CD4-positive, alpha-beta T cell treated with Interleukin-6 at 100 ng/mL for 8 hours (primary cell): ENCODE results near the gene SPAST.
"Not testable (repeated sequence)": the region's sequence is repeated elsewhere in the genome, so short reads cannot be mapped to it uniquely, and the experiment has no call there.

Source experiments
- DNase-seq: peaks from one replicate; pipeline ENCODE4 v3.0.0-alpha.2; 2020; ENCODE audit warnings: mixed read lengths, low spot score

The SPAST gene, protein sequence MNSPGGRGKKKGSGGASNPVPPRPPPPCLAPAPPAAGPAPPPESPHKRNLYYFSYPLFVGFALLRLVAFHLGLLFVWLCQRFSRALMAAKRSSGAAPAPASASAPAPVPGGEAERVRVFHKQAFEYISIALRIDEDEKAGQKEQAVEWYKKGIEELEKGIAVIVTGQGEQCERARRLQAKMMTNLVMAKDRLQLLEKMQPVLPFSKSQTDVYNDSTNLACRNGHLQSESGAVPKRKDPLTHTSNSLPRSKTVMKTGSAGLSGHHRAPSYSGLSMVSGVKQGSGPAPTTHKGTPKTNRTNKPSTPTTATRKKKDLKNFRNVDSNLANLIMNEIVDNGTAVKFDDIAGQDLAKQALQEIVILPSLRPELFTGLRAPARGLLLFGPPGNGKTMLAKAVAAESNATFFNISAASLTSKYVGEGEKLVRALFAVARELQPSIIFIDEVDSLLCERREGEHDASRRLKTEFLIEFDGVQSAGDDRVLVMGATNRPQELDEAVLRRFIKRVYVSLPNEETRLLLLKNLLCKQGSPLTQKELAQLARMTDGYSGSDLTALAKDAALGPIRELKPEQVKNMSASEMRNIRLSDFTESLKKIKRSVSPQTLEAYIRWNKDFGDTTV

DNA sequence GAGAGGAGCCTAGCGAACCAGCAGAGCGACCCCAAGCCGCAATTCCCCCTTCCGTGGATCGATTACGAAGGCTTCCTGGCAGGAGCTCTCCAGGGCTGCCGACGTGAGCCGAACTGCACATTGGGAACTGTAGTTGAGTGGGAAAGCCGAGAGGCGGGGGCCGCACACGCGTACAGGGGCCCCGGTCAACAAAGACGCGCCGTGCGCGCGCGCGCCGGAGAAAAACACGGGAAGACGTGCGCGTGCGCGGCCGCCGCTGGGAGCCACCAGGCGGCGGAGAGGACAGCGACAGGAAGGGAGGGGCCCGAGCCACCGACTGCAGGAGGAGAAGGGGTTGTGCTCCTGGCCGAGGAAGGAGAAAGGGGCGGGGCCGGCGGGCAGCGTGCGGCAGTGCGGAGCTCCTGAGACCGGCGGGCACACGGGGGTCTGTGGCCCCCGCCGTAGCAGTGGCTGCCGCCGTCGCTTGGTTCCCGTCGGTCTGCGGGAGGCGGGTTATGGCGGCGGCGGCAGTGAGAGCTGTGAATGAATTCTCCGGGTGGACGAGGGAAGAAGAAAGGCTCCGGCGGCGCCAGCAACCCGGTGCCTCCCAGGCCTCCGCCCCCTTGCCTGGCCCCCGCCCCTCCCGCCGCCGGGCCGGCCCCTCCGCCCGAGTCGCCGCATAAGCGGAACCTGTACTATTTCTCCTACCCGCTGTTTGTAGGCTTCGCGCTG lies at the start of gene SPAST:
SPAST (plus strand) TSS at position 247 of the 711 bp plus-strand sequence; CDS start at position 523, 276 bp downstream.
- peak; percentile 97 for DNase-seq

DNA sequence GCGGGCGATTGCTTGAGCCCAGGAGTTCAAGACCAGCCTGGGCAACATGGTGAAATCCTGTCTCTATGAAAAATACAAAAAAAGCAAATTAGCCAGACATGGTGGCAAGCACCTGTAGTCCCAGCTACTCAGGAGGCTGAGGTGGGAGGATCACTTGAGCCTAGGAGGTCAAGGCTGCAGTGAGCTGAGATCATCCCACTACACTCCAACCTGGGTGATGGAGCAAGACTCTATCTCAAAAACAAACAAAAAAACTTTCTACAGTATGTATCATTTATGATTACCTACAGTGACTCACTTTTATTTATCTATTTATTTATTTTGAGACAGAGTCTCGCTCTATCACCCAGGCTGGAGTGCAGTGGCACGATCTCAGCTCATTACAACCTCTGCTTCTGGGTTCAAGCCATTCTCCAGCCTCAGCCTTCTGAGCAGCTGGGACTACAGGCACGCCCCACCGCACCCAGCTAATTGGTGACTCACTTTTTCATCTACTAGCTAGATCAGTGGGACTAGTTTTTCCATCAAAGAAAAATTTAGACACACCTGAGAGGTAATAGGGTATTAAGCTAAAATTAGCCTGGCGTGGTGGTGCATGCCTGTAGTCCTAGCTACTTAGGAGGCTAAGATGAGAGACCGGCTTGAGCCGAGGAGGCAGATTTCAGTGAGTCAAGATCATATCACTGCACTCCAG lies 44.4 kb upstream of the SPAST start:
- not testable (repeated sequence) for DNase-seq

DNA sequence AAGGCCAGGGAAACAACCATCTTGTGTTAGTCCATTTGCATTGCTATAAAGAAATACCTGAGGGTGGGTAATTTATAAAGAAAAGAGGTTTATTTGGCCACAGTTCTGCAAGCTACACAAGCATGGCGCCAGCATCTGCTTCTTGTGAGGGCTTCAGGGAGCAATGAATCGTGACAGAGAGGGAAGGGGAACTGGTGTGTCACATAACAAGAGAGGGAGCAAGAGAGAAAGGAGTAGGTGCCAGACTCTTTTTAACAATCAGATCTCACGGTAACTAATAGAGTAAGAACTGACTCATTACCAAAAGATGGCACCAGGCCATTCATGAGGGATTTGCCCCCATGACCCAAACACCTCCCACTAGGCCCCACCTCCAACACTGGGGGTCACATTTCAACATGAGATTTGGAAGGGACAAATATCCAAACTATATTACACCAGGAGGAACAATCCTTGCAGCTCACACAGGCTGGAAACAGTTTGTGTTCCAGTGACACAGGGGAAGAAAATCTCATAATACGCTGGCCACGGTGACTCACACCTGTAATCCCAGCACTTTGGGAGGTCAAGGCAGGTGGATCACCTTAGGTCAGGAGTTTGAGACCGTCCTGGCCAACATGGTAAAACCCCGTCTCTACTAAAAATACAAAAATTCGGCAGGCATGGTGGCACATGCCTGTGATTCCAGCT lies 29.0 kb upstream of the SPAST start:
- DNase-seq = not testable (repeated sequence)

DNA sequence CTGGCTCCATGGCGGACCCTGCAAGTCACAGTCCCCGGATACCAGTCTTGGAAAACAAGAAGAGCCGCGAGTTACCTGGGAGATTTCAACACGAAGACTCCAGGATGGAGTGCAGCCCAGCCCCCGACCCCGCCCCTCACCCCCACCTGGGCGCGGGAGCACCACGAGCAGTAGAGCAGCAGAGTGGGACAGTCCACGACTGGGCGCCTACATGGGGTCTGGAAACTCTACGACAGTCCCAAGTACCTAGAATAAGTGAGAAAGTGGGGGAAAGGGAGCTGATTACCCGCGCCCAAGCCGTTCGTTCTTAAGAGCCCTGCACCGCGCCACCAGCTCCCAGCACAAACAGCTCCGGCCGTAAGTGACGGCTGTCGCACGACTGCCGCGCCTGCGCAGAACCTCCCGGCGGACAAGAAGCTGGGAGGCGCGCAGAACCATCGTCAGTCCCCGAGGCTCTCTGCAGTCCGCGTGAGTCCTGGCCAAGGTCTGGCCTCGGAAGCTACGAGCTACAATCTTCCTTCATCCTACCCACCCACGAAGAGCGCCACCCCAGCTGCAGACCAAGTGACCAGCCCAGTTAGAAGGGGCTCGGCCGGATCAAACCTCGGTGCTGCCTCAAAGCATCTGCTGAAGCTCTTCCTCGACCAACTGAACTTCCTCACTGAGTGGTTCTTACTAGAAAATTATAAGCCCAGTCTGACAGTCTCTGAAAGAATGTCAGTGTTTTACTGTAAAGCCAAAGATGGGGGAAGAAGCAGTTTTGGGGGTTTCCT lies 23.7 kb upstream of the SPAST start, which contains the start of gene DPY30:
DPY30 (minus strand) TSS at position 359 of the 773 bp plus-strand sequence; CDS start at position 10, 349 bp downstream.
- peak; percentile 90 for DNase-seq

DNA sequence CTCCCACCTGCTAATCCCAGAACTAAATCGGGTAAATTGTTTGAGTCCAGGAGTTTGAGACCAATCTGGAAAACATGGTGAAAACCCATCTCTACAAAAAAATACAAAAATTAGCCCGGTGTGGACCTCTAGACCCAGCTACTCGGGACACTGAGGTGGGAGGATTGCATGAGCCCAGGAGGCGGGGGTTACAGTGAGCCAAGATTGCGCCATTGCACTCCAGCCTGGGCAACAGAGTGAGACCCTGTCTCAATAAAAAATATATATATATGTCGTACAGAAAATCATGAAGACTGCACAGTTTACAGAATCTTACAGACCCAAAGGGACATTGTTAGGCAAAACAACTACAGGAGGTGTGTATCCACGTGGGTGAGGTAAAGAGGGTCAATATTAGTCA lies 19.8 kb upstream of the SPAST start:
- no peak for DNase-seq

DNA sequence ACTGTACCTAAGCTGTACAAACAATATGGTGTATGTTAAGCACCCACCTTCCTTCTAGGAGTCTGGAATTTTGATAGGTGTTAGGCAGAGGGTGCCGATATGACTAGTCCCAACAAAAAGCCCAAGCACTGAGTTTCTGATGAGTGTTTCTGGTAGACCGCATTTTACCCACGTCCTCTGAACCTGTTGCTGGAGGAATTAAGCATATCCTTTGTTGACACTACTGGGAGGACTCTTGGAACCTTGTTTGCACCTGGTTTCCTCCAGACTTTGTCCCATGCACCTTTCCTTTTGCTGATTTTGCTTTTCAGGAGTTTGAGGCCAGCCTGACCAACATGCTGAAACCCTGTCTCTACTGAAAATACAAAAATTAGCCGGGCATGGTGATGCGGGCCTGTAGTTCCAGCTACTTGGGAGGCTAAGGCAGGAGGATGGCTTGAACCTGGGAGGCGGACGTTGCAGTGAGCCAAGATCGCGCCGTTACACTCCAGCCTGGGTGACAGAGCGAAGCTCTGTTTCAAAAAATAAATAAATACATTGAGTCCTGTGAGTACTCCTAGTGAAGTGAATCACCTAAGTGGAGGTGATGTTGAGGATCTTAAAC lies 11.4 kb upstream of the SPAST start:
- DNase-seq = no peak

DNA sequence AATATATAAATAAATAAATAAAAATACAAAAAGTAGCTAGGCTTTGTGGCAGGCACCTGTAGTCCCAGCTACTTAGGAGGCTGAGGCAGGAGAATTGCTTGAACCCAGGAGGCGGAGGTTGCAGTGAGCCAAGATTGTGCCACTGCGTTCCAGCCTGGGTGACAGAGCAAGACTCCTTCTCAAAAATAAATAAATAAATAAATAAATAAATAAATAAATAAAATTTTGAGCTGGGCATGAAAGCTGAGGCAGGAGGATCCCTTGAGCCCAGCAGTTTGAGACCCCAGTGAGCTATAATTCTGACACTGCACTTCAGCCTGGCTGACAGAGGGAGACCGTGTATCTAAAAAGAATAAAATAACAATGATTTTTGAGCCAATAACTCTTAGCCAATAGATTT lies 8.8 kb upstream of the SPAST start:
- not testable (repeated sequence) for DNase-seq

DNA sequence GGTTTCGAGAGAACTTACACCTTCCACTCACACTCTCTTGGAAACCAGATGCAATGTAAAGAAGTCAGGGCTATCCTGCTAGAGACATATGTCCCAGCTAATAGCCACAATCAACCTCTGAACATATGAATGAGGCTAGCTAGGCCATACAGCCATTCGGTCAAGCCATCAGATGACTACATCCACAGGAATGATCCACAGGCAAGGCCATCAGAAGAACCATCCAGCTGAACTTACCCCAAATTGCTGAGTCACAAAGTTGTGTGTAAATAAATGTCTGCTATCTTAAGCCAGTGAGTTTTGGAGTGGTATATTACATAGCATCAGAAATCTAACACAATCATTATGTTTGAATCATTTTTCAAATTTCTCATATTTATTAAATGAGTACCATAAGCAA lies 5.2 kb upstream of the SPAST start:
- no peak for DNase-seq

DNA sequence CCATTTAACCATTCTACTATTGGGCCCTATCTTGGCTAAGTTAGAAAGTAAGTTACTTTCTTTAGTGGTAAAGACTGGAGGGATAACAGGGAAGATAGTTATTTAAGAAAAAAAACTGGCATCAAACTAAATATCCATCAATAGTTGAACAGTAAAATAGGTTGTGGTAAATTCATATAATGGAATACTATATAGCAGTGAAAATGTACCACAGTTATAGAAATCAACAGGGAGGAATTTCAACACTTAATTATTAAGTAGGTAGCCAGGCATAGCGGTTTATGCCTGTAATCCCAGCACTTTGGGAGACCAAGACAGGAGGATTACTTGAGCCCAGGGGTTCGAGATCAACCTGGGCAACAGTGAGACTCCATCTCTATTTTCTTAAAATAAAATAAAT lies 3.1 kb upstream of the SPAST start:
- no peak for DNase-seq

DNA sequence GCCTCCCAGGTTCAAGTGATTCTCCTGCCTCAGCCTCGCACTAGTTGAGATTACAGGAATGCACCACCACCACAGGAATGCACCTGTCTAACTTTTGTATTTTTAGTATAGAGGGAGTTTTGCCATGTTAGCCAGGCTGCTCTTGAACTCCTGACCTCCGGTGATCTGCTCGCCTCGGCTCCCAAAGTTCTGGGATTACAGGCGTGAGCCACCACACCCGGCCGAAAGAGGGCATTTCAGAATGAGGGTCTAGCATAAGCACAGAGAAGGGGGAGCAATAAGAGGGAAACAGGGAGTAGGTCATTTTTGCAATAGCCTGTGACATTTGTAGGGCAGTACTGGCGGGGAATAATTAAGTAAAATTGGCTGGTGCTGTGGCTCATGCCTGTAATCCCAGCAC lies 1.9 kb upstream of the SPAST start:
- DNase-seq = no peak

DNA sequence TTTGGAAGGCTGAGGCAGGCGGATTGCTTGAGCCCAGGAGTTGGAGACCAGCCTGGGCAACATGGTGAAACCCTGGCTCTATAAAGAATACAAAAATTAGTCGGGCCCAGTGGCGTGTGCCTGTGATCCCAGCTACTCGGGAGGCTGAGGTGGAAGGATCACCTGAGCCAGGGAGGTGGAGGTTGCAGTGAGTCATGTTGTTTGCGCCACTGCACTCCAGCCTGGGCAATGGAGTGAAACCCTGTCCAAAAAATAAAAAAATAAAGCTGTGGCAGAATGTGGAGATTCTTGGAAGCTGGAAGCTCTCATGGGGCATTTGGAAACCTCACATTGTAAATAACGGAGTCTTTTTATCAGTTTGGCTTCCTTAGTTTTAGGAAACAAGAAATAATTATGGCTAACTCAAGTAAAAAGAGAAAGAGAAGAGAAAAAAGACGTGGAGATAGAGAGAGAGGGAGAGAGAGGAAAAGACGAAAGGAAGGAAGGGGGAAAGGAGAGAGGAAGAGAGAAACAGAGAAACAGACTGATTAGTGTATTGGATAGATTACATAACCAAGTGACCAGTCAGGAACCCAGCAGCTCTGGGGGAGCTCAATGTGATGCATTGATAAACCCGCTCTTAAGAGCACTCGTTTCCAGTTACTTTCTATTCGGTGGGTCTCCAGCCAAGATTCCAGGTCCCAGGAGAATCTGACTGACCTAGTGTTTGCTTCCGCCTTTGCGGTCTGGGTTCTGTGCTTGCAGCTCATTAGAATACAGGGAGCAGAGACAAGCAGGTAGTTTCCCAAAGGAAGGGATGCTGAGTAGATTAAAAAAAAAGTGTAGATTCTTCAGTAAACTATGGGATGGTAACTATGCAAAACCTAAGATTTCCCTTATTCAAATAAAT lies 1.1 kb upstream of the SPAST start:
- DNase-seq = no peak

DNA sequence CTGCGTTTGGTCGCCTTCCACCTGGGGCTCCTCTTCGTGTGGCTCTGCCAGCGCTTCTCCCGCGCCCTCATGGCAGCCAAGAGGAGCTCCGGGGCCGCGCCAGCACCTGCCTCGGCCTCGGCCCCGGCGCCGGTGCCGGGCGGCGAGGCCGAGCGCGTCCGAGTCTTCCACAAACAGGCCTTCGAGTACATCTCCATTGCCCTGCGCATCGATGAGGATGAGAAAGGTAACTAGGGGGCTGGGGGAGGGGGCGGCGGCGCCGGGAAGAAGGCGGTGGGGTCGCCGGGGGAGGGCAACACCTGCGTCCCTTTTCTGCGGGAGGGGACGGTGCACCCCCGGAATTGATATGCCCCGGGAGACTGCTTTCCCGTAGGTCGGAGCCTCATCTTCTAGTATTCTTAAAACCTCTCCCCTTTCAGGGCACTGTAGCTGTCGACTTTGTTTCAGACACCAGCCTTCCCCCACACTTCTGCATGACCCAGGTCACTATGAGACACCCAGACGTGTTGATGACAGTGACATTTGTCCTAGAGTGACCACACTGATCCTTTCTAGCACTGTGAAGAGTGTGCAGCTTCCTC lies 755 bp downstream of the SPAST start:
- peak; percentile 3 for DNase-seq

DNA sequence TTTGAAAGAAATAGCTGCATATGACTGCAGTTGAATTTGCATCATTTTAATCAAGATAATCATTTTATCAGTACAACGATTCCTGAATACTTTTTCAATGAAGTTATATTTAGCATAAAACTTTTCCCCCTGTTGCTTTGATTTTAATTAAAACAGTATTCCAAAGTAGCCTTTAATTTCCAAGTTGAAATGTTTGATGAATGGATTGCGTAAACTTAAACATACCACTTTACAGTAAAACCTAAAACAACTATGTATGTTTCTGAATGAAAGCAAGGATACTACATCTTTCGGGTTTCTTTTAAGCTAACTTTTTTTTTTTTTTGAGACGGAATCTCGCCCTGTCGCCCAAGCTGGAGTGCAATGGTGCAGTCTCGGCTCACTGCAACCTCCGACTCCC lies 1.4 kb downstream of the SPAST start:
- DNase-seq = no peak

DNA sequence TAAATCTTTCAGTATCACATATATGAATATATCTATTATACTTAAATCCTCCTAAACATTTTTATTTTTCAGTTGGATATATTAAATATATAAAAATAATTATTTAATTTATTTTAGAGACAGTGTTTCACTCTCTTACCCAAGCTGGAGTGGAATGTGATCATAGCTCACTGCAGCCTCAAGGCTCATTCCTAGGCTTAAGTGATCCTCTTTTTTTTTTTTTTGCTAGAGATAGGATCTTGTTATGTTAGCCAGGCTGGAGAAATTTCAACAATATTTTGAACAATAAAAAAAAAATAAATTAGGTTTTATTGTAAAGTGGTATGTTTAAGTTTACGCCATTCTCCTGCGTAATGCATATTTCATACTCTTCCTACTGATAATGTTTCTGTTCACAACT lies 4.2 kb downstream of the SPAST start:
- DNase-seq = no peak

DNA sequence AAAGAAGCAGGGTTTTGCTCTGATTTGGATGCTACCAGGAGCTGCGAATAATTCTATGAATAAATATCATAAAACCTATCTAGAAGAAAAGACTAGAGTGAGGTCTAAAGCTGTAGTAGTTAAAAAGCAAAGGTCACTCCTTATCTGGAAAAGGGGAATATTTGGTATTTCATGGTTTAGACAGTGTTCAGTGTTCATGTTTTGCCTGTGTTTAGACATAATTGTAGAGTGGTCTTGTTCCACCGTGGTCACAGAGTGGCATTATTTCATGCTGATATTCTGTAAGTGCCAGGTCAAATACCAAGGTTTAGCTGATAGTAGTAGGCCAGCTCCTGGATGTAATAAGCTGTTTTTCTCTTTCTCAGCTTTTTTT lies 10.8 kb downstream of the SPAST start:
- no peak for DNase-seq

DNA sequence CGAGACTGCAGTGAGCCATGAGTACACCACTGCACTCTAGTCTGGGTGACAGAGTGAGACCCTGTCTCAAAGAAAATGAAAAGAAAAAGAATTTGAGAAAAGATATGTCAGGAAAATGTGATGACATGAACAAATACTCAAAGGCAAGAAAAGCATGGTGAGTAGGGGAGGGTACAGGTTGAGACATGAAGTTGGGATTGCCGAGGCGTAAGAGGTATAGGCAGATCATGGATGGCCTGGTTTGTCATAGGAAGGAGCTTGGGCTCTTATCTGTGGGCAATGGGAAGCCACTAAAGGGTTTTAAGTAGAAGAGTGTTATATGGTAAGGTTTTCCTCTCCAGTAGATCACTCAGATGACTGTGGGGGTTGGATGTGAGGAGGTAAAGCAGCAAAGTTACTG lies 32.3 kb downstream of the SPAST start:
- no peak for DNase-seq

DNA sequence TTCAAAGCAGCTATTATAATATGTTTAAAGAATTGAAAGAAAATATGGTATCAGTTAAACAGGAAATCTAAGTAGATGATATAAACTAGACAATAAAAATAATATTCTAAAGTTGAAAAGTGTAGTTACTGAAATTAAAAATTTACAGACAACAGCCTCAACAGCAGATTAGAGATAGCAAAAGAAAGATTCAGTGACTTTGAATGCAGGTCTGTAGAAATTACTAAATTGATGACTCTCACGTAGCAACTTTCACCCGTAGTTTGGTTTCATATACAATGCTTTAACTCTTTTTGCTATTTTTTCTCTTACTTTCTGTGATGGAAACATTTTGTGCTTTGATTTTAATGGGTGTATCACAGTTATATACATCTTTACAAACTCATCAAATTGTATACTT lies 44.8 kb downstream of the SPAST start:
- no peak for DNase-seq

DNA sequence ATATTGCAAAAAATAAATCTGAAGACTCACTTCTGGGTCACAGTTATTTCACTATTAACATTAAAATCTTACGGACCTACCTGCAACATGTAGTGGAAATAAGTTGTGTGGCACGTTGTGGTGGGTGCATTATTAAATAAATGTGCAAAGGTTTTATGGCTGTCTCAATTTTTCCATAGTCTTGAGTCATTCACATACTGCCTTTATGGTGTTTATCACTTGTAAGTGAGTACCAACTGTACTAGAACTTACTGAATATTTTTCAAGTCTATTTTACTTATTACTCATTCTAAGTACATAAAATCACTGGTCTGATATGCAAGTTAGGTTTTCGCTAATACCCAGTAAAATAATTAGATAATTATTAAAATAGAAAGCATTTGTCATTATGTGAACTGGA lies 54.7 kb downstream of the SPAST start:
- no peak for DNase-seq

DNA sequence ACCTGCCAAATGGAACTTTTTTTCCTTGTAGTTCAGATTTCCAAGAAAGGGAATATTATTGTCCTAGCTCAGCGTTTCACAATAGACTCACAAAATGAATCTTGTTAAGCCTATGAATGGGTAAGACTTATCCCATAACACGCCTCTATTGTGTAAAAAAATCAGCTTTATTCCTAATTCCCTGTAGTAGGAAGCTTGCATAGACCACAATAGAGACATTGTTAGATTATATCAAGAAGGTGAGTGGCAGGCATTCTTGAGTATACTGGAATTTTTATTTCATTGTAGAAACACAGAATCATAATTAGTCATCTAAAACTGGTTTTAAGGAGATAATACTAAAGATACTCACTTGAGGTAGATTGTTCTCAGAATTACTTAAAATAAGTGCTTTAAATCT lies 55.8 kb downstream of the SPAST start:
- DNase-seq = no peak
